Stimulated activated CD4-positive, alpha-beta T cell treated with anti-CD3 and anti-CD28 coated beads, Interleukin-15, amount 100 ng/mL, for 48 hours (primary cell): ENCODE results near the gene PAIP1.
"Not testable (repeated sequence)": the region's sequence is repeated elsewhere in the genome, so short reads cannot be mapped to it uniquely, and the experiment has no call there.

ENCODE experiments used
- DNase-seq, 2 donors: peaks; one replicate each; pipeline ENCODE4 v3.0.0-alpha.2; 2020; ENCODE audit warnings: low read depth in 2 of 2

PAIP1 gene

GRCh38 chr5:43556857-43557542 is at the start of gene PAIP1:
Gene PAIP1 (minus strand): TSS chr5:43557077. CDS start chr5:43556846, 231 bp downstream.
- DNase-seq: peak; percentile 74 to 79

- DNase-seq: no peak
Observed at GRCh38 chr5:43606351-43606750, 49.5 kb upstream of the PAIP1 start.

GRCh38 chr5:43604699-43605098 is 47.8 kb upstream of the PAIP1 start:
- no peak for DNase-seq

GRCh38 chr5:43603344-43604217 is 46.7 kb upstream of the PAIP1 start:
- peak; percentile 59 to 67 for DNase-seq

GRCh38 chr5:43602461-43603343 is 45.8 kb upstream of the PAIP1 start, which contains the start of gene NNT:
Gene NNT (plus strand): TSS chr5:43603180. CDS start chr5:43609196, 6,016 bp downstream.
- peak; percentile 58 to 71 for DNase-seq

GRCh38 chr5:43601454-43602260 is 44.8 kb upstream of the PAIP1 start:
- no peak for DNase-seq

- DNase-seq: not testable (repeated sequence)
Observed at GRCh38 chr5:43598927-43599326, 42.0 kb upstream of the PAIP1 start.

- DNase-seq: no peak
Observed at GRCh38 chr5:43592363-43592762, 35.5 kb upstream of the PAIP1 start.

- no peak for DNase-seq
Observed at GRCh38 chr5:43590700-43591099, 33.8 kb upstream of the PAIP1 start.

GRCh38 chr5:43589310-43589709 is 32.4 kb upstream of the PAIP1 start:
- no peak for DNase-seq

GRCh38 chr5:43588842-43589241 is 32.0 kb upstream of the PAIP1 start:
- no peak for DNase-seq

GRCh38 chr5:43584166-43584699 is 27.4 kb upstream of the PAIP1 start:
- DNase-seq: no peak

GRCh38 chr5:43583724-43584123 is 26.8 kb upstream of the PAIP1 start:
- DNase-seq: no peak

- no peak for DNase-seq
Observed at GRCh38 chr5:43582082-43583005, 25.5 kb upstream of the PAIP1 start.

GRCh38 chr5:43581398-43581797 is 24.5 kb upstream of the PAIP1 start:
- DNase-seq: no peak

GRCh38 chr5:43580402-43581210 is 23.7 kb upstream of the PAIP1 start:
- DNase-seq: not testable (repeated sequence)

- no peak for DNase-seq
Observed at GRCh38 chr5:43573058-43573457, 16.2 kb upstream of the PAIP1 start.

GRCh38 chr5:43572357-43572756 is 15.5 kb upstream of the PAIP1 start:
- DNase-seq: no peak

- DNase-seq: no peak
Observed at GRCh38 chr5:43571237-43571636, 14.4 kb upstream of the PAIP1 start.
